ENCODE measurements around the gene MANEA.
A peak's percentile ranks its signal among the peaks of the same experiment; 100 is the strongest.
"Not testable (repeated sequence)": the region's sequence is repeated elsewhere in the genome, so short reads cannot be mapped to it uniquely, and the experiment has no call there.

The MANEA gene, protein sequence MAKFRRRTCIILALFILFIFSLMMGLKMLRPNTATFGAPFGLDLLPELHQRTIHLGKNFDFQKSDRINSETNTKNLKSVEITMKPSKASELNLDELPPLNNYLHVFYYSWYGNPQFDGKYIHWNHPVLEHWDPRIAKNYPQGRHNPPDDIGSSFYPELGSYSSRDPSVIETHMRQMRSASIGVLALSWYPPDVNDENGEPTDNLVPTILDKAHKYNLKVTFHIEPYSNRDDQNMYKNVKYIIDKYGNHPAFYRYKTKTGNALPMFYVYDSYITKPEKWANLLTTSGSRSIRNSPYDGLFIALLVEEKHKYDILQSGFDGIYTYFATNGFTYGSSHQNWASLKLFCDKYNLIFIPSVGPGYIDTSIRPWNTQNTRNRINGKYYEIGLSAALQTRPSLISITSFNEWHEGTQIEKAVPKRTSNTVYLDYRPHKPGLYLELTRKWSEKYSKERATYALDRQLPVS

DNA sequence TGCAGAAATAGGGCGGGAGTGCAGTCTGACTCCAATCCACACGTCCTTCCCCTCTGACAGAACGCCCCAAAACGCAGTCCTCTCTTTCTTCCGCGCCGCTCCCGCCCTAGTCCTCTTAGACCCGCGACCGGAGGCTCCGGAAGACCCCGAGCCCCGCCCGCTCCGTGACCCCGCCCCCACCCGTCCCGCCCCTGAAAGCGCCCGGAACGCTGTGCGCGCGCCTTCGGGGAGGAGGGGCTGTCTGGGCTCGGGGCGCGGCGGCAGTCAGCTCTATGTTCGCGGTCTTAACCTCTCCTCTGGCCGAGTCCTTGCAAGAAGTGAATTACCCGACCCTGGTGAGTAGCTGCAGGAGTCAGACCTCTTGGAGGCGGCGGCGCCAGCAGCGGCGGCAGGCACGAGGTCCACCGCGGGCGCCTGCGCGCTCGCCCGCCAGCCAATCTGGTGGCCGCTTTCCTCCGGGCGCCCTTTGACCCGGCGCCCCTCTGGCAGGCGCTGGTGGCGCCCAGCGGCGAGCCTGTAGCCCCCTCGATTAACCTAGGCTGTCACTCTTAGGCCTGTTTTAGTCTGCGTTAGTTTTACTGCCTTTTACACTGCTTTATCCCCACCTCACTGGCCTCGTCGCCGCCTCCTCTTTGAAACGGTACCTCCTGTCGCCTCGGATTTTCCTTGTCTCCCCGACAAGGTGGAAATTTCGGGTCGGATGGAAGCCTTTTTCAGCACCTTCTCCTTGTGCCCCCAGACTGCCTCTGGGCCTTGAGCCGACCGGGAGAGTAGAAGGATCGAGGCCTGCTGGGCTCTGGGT is at the start of gene MANEA:
TSS of gene MANEA (plus strand) at position 232 of the 802 bp plus-strand sequence. CDS start 8,905 bp downstream, outside the sequence.
- peak; percentile 86 for DNase-seq

DNA sequence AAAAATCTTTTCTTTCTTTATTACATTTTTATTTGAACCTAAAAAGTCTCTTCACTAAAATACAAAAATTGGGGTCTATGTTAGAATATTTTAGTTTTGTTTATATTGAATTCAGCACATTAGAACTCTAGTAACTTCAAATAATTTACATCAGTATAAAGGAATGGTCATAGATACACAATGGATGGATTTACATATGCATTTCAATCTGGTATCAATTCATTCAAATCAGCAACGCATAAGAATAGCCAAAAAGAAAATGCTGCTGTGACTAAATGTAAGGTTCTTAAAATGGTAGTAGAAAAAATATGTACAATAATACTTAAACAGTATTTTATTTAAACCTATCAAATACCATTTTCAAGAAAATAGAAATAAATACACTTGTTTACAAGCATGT is 47.6 kb upstream of the MANEA start:
- no peak for DNase-seq

DNA sequence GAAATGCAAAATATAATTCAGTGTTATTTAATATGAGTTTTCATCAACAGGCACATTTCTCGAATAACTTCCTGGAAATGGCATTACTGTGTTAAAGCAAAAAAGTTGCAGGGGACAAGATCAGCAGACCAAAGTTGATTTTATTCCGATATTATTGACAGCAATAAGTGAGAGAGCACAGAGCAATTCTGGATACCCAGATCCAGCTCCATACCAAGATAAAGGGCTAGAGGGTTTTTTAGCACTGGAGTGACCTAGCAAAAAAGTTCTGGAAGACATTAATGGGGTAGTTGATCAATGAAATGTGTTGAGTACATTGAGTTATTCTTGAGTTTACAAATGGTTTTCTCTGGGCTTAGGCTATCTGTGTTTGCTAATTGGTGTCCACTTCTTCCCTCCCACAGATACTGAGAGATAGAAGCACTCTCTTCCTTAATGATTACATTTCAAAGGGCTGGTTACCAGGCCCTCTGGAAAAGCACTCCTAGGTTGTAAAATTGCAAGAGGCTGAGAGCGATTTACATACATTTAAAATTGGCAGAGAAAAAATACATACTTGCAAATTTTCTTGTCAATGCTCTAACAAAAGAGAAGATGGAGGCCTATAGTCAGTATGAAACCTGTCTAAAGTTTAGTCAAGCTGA is 47.0 kb upstream of the MANEA start:
- no peak for DNase-seq

DNA sequence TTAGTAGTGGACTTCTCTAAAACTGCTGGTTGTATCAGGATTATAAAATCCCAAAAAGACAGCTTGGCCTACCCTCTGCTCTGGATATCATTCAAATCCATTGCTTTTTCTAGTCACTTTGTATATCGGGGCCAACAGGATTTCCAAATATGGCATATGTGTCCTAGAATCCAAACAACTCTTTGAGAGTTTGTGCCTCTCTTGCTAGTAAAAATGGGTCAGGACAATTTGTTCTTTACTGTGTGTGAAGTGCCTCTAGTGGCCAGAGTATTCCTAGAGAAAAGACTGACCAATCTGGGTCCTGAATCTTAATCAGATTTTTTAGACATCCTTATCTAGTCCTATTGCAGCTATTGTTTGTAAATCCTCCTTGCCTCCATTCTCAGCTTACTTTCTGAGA is 33.5 kb upstream of the MANEA start:
- DNase-seq, result no peak

DNA sequence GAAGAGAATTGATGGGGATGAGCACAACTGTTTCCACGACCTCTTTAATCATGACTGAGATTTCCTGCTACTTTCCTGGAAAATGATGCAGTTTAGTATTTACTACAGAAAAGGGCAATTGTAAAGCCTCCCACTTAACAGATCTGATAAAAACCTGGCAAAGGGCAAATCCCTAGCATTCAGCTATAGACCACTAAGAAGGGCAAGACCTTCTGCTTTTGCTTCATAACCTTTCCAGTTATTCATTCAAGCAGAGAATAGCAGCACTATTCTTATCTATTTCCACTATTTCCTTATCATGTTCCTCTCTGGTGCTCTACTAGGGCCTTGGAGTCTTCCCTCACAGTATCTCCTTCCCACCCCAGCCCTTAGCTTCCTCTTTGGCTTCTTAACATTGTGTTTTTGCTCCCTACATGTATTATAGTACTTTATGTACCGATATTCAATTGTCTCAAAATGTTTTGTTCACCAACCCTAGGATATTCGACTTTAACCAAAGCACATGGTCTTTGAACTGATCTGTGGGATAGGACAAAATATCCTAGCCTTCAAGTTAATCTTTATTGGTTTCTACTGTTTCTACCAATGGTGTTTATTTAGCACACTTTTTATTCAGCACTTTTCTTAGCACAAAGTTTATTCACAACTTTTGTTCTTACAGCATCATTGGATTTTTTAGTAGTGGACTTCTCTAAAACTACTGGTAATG is 32.7 kb upstream of the MANEA start:
- DNase-seq, result no peak

DNA sequence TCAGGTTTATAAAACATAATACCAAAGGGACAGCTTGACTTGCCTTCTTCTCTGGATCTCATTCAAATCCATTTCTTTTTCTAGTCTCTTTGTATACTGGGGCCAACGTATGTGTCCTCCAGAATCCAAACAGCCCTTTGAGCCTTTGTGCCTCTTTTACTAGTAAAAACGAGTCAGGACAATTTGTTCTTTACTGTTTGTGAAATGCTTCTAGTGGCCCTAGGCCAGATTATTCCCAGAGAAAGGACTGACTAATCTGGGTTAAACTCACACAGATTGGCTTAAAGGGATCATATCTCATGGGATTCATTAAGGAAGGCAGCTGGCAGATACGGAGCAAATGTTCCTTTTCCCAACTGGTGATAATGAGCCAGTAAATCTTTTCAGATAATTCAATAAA is 32.1 kb upstream of the MANEA start:
- peak; percentile 59 for DNase-seq

DNA sequence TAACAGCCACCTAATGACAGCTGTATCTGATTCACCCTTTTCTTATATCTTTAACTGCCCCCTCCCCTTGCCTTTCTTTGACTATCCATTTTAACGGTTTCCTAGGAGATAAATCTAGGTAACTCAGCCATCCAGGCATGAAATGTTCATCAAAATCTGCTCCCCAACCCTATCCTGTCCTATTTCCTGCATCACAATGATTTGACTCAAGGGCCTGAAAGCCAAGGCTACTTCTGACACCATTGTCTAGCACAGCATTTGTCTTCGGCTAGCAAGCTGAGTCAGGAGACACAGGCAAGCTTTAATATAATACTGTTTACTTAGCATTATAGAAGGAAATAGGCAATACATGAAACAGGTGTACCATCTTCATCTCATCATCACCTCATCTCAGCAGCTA is 31.6 kb upstream of the MANEA start:
- DNase-seq, result peak; percentile 53

DNA sequence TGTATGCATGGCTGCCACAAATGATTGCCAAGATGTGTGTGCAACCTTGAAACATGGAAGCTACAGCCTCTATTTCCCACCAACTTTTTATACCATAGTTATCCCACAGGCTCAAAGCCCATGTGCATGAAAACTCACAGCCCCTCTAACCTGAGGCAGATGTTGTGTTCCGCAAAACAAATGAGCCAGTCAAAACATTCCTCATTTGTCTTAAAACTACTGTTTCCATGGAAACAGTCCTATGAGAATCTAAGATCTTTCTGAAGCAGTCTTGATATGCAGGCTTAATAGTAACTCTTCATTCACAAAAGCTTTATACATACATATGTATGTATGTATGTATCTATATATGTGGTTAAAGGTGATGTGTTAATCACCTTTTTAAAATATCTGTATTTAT is 31.2 kb upstream of the MANEA start:
- DNase-seq, result no peak

DNA sequence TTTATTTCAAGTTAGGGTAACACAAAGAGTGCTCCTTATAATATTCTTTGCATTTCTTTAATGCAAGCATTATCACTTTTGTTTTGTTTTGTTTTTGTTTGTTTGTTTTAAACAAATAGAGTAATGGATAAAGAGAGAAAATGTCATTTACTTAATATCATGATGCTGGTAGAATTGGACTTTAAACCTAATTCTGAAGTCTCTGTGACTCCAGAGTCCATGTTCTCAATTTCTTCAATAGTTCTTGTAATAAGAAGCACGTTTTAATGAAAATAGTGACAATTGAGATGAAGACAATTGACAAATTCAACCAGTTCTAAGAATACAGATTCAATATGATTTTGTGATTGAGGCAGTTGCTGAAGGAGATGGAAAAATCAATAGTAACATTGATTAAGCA is 30.3 kb upstream of the MANEA start:
- DNase-seq, result no peak

DNA sequence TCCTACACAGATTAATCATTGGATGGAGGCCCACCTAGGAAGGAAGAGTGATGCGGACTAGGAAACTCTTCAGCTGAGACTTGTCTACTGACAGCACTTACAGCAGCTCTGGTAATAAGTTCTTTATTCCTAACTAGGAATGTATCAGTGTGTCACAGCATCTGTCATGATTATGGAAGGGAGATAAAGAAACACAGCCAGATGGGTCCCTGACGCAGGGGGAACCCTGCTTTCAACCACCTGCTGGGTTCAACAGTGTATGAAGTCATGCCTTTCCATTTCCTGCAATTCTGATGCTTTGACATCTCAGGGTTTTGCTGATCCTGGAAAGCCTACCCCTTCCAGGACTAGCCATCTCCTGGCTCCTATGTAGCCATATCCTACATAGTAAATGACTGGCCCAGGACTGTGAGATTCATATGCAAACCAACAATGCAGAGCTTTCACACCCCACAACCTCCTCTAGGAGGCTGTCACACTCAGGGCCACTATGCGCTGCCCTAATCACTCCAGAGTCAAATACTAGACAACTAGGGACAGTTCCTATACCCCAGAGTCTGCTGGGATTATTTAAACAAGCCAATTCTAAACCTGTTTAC is 29.0 kb upstream of the MANEA start:
- DNase-seq, result peak; percentile 77

DNA sequence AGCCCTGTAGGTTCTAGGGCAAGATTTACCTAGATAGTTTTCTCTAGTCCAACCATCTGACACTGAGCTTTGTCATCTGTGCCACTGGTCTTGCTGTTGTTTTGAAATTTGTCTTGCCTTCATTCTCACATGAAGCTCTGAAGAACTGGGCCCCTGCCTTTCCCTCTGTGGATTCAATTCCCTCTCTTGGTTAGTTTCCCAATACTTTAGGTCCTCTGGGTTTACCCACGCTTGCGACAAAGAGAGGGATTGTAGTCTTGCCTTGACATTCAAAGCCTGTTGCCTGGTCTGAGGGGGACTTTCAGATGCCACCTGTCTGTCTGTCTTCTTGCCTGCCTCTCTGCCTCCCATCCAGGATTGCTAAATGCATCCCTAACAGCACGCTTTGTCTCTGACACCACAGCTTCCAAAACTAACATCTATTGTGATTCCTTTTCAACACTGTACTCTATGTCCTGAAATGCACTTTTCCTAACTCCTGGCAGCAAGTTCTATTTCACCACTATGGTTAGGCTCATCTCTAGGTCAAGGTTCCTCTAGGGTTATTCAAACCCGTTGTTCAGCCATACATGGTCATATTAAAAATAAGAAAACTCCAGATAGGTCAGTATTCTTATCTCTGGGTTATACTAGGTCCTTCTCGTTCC is 25.5 kb upstream of the MANEA start:
- DNase-seq, result no peak

DNA sequence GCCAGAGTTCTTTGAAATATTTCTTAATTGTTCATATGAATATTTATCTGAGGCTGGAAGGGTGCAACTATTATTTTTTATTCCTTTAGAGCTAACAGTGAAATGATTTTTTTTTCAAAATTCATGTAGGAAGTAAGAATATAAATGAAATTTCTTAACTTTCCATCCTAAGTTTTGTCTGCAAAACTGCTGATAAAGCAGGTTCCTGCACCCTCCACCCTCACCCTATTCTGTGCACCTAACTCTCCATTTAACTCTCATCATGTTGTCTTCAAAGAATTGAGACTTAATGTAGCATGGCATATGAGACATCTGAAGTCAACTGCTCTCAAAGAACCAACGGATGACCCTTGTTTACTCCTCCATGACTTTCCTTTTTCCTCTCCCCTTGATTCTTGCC is 23.5 kb upstream of the MANEA start:
- DNase-seq, result no peak

DNA sequence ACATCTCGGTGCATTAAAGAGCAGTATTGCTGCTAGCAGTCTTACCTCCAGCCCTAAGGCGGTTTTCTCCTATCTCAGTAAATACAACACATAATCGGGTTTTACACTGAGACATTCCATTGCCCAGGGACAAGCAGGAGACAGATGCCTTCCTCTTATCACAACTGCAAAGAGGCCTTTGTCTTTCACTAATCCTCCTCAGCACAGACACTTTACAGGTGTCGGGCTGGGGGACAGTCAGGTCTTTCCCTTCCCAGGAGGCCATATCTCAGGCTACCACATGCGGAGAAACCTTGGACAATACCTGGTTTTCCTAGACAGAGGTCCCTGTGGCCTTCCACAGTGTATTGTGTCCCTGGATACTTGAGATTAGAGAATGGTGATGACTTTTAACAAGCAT is 16.4 kb upstream of the MANEA start:
- not testable (repeated sequence) for DNase-seq

DNA sequence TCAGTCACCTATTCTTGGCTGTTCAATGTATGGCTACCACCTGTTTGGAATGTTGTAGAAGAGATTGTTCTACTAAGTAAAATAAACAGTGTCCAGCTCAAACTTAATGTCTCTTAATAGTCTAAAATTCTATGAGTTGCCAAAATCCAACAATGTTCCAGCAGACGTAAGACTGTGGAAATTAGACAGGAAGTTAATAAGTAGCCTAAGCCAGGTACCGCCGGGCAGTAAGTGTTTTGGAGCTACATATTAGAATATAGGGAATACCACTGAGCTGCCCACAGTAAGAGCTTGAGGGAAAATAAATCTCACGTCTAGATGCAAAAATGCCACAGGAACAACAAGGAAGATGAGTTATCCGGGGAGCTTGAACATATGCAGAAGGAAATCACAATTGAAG is 7.8 kb upstream of the MANEA start:
- no peak for DNase-seq

DNA sequence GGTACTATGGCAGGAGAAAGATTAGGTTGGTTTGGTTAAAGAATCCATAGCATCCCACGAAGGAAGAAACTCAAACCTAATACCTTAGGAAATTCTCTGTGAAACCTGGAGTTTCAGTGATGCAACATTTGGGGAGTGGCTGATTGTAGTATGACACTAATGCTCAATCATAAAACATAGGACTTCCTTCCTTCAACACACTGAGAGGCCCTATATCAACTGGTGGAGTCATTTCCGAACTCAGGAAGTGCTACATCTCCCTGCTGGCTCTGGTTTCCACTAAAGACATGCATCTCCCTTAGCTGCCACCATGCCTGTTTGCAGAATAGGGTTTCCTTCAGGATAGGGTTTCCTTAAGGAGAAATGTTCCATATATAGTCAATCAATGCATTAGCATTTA is 5.2 kb upstream of the MANEA start:
- no peak for DNase-seq

DNA sequence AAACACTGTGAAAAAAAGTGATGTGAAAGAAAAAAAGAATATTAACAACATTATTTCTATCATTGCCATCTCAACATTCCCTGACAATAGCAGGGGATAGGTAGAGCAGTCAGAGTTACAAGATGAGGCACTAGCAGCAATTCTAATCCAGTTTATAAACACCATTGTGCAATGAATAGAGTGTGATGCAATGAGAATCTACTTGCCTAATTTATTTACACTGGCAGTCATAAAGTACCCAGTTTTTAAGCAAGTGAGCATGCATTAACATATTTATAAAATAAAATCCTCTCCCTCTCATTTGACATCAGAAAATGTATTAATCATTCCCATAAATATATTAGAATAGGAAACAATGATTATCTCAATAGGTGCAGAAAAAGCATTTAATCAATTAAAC is 2.5 kb upstream of the MANEA start:
- DNase-seq, result no peak

DNA sequence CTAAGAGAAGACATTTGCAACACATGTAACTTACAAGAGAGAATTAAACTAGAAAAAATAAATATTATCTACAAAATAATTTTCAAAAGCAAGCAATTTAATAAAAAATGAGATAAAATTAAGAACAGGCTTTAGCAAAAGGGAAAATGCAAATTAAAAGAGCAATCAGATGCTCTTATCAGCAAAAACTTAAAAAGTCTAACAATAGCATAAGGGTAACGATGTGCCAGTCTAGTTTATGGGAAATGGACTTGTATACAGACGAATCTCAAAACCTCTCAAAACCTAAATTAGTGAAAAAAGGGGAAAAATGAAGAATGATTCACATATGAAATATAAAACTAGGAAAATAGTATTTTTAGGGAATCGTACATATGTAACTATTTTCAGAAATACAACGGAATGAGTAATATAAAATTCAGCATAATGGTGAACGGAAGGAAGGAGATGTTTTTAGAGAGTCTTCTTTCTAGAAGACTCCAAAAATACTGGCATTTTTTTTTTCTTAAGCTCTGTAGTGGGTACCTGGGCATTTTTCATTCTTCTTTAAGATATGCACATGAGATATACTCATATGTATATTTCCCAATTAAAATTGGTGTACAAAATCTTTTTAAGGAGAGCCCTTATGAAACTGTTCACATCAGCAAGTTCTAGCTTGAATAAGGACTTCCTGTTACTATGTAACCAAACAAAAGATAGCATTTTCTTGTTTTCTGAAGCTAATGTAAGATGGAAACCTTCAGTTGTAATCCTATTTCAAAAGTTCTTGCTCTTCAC is 927 bp upstream of the MANEA start:
- no peak for DNase-seq

DNA sequence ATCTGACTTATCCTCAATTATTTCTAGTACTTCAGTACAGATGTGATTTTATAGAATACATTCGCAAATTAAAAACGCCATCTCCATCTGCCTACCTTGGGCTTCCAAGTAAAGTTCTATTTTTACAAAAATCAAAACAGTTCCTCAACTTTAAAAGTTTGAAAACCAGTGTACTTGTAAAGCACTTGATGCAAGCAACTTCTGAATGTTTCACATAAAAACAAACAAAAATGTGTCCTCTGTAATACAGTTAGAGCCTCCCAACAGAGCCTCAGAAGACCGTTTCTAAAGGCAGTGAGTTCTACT is 384 bp upstream of the MANEA start:
- no peak for DNase-seq

DNA sequence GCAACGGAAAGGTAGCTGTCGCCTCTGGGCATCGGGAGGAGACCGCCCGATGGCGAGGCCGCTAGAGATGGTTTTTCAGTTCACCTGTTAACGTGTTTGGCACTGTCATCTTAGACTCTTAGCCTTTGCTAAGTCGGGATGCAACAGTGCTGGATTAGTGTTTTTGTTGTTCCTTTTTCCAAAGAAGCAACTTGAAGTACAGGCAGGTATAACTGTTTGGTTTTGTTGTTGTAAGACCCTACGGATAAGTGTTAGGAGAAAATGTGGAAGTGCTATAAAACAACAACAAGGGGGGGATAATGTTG is 723 bp downstream of the MANEA start:
- no peak for DNase-seq

DNA sequence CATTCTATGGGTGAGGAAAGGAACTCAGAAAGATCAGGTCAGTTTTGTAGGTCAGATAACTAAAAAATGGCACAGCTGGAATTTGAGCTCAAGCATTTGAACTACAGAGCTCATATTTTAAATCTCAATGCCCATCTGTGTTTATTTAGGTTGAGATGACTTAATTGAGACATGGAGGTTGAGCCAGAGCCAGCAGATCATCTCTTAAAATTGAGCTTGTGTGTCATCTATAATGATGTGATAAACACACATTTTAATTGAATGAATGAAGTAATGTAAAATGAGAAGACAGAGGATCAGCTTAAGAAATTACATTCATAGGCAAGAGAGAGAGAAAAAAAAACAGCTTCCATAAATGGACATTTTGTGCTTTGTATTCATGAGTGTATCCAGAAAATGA is 3.7 kb downstream of the MANEA start:
- peak; percentile 5 for DNase-seq

DNA sequence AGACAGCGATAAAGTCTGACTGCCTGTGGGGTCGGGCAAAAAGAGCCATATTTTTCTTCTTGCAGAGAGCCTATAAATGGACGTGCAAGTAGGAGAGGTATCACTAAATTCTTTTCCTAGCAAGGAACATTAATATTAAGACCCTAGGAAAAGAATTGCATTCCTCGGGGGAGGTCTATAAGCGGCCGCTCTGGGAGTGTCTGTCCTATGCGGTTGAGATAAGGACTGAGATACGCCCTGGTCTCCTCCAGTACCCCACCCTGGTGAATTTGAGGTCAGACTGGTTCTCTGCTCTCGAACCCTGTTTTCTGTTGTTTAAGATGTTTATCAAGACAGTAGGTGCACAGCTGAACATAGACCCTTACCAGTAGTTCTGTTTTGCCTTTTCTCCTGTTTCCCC is 6.9 kb downstream of the MANEA start:
- DNase-seq, result not testable (repeated sequence)

DNA sequence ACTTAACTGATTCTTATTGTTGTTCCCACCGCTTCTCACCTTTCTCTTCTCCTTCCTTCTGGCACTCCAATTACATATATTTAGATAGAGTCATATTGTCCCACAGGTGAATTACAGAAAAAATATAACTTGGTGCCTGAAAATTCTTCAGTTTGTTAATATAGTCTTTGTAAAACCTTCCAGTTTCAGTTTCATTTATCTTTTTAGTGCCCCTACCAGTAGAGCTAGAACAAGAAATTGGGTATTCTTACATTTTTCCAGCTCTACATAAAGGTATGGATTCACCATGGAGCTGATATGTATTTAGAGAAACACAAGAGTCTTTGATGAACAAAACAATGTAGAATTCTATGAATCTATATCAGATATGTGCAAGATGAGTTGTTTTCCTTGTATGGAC is 10.7 kb downstream of the MANEA start:
- no peak for DNase-seq

Measured in NCI-H2171 (cell line).